NK-92 (cell line): ENCODE data around the gene FGF8.

Experiments used
- DNase-seq: peaks from one replicate; lab custom pipeline; 2025; ENCODE audit not compliant: unreplicated experiment; lab: John Stamatoyannopoulos, UW

Gene FGF8

GRCh38 chr10:101741938-101742337 is 34.0 kb downstream of the FGF8 start:
- DNase-seq, result no peak

GRCh38 chr10:101736666-101737065 is 39.2 kb downstream of the FGF8 start:
- DNase-seq, result no peak

DNA sequence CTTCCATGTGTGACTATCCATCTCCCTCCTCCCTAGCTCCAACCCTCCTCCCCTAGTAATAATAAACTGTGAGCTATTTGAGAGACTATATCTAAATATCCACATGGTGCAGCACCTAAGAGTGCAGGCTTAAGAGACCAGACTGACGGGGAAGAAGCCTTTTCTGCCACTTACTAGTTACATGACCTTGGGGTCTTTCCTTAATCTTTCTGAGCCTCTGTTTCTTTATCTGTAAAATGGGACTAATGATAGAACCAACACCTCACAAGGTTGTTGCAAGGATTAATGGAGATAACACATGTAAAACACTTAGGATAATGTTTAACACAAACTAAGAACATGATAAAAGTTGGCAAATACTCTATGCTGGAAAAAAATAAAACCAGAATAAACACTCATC is 43.8 kb downstream of the FGF8 start:
- no peak for DNase-seq

GRCh38 chr10:101726115-101726387 is 49.9 kb downstream of the FGF8 start:
- DNase-seq, result no peak

DNA sequence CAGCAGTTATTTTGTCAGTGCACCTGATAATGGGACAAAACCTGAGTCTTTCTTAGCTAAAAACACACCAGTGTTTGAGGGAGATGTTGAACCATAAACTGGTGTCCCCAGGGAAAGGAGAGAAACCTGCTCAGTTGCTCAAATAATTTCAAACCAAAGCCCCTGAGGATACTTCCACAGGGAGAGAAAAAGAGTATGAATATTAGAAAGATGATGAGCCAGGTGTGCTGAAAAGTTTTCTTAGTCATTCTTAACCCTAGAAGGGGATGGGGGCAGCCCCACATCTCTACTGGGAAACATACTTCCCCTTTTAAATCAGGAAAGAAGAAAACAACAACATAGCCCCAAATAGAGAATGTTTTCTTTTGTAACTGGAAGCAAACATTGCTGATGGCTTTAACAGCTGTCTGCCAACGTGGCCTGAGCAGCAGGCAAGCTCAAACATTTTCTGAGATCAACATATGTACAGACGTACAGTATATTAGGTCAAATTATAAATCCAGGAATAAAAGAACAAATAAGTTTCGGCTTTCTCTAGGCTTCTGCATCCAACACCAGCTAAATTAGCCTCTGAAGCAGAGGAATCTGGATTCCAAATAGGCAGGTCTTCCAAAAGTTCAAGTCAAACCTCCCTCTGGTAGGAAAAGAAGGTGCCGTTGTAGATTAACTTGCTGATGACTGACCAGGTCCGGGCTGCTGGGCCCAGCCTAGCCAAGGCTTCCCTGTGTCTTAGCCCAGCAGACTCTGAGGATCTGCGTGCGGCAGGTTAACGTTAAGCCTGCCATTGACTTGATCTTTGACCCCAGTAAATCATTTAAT is 50.4 kb downstream of the FGF8 start:
- no peak for DNase-seq

GRCh38 chr10:101724446-101724845 is 51.5 kb downstream of the FGF8 start:
- DNase-seq, result no peak

DNA sequence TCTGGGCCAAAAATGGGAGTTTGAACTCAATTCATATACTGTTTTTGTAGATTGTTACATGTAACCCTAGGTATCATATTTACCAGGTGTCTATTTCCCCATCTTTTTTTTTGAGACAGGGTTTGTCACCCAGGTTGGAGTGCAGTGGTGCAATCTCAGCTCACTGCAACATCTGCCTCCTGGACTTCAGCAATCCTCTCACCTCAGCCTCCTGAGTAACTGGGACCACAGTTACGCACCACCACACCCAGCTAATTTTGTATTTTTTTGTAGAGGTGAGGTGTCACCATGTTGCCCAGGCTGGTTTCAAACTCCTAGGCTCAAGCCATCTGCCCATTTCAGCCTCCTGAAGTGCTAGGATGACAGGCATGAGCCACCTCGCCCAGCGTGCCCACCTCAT is 52.7 kb downstream of the FGF8 start:
- DNase-seq, result no peak

GRCh38 chr10:101721806-101722205 is 54.1 kb downstream of the FGF8 start:
- no peak for DNase-seq

DNA sequence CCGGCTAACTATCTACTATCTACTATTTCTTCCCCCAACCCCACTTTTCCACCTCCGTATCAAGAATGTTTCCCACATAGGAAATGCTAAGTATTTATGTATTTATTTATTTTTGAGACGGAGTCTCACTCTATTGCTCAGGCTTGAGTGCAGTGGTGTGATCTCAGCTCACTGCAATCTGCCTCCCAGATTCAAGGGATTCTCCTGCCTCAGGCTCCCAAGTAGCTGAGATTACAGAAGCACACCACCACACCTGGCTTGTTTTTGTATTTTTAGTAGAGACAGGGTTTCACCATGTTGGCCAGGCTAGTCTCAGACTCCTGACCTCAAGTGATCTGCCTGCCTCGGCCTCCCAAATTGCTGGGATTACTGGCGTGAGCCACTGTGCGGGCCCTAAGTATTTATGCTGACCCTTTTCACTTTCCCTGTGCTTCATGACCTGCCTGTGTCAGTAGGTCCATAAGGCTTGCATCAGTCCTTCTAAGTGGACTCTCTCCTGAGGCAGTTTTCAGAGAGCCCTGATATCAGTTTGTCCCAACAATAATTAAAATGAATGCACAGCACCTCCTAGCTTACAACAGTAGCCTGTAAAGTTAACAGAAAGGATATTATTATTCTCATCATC is 55.2 kb downstream of the FGF8 start:
- no peak for DNase-seq
